Parathyroid adenoma (tissue), 2 donors: ENCODE data around the gene TNFRSF11A.

Experiments
- H2AFZ ChIP-seq: fragments of 300-600 bp; sonication (generic); one replicate; pipeline ENCODE4 v1.7.0; 2017; ENCODE audit warnings: antibody characterized with exemption, mild to moderate bottlenecking
- H3K27ac ChIP-seq: fragments of 300-600 bp; sonication (generic); one replicate; pipeline ENCODE4 v1.7.0; 2017
- H3K27me3 ChIP-seq: fragments of 300-600 bp; sonication (generic); one replicate; pipeline ENCODE4 v1.7.0; 2017; ENCODE audit warnings: low read length; ENCODE audit not compliant: control insufficient read depth, insufficient read depth
- H3K36me3 ChIP-seq: fragments of 300-600 bp; sonication (generic); one replicate; pipeline ENCODE4 v1.7.0; 2017; ENCODE audit warnings: low read length; ENCODE audit not compliant: control insufficient read depth, insufficient read depth
- H3K4me1 ChIP-seq: fragments of 300-600 bp; sonication (generic); one replicate; pipeline ENCODE4 v1.7.0; 2017; ENCODE audit warnings: control low read depth
- H3K4me2 ChIP-seq: fragments of 300-600 bp; sonication (generic); one replicate; pipeline ENCODE4 v1.7.0; 2017; ENCODE audit warnings: low read length
- H3K4me3 ChIP-seq: fragments of 300-600 bp; sonication (generic); one replicate; pipeline ENCODE4 v1.7.0; 2017; ENCODE audit warnings: low read depth, low read length
- H3K79me2 ChIP-seq: fragments of 300-600 bp; sonication (generic); one replicate; pipeline ENCODE4 v1.7.0; 2017; ENCODE audit warnings: control low read depth
- H3K9ac ChIP-seq: fragments of 300-600 bp; sonication (generic); one replicate; pipeline ENCODE4 v1.7.0; 2017; ENCODE audit warnings: mild to moderate bottlenecking
- H3K9me3 ChIP-seq: fragments of 300-600 bp; sonication (generic); one replicate; pipeline ENCODE4 v1.7.0; 2017; ENCODE audit warnings: low read length; ENCODE audit not compliant: control insufficient read depth
- CTCF ChIP-seq: fragments of 300-600 bp; sonication (generic); IDR thresholded peaks from one replicate; pipeline ENCODE4 v1.7.0; 2017; ENCODE audit warnings: antibody characterized with exemption, mild to moderate bottlenecking
- donor health status: primary hyperparathyroidism.

The TNFRSF11A gene

GRCh38 chr18:62438402-62438801, 113.3 kb downstream of the TNFRSF11A start:
- no peaks in the 10 kb centered on the region for H3K27me3 ChIP-seq
- no peak overlapping the region for H3K9ac ChIP-seq
- H3K4me2 ChIP-seq: no peak overlapping the region
- H3K9me3 ChIP-seq: no peaks in the 10 kb centered on the region
- TF ChIP-seq CTCF: no peak
- H3K4me3 ChIP-seq: no peak overlapping the region
- H2AFZ ChIP-seq: no peak overlapping the region
- H3K36me3 ChIP-seq: no peaks in the 10 kb centered on the region
- H3K79me2 ChIP-seq: no peaks in the 10 kb centered on the region
- H3K4me1 ChIP-seq: peaks cover 2% of the 10 kb centered on the region
- no peak overlapping the region for H3K27ac ChIP-seq

- Histone ChIP-seq H3K4me3 (no peak overlapping the region), H3K4me2 (no peak overlapping the region), H3K4me1 (peaks cover 2% of the 10 kb centered on the region), H3K36me3 (no peaks in the 10 kb centered on the region), H3K9me3 (no peaks in the 10 kb centered on the region), H3K27ac (no peak overlapping the region), H3K9ac (no peak overlapping the region), H3K79me2 (no peaks in the 10 kb centered on the region), H3K27me3 (no peaks in the 10 kb centered on the region), H2AFZ (no peak overlapping the region)
- no peak for TF ChIP-seq CTCF
Measured at GRCh38 chr18:62438866-62439265, 113.8 kb downstream of the TNFRSF11A start.
